ENCODE data around the gene SFT2D3. TPM values are rescaled to one million over a fixed set of nuclear protein-coding genes. Genes with fewer than 3 reads are reported as not detected.
A peak's percentile ranks its signal among the peaks of the same experiment; 100 is the strongest.

SFT2D3 gene
- total and polyA plus RNA-seq, 2 of the 13 experiments (the other 11 are each of a cell fraction or from before 2014, with no cell fraction given): 8.3 to 9.4 TPM

- TF ChIP-seq HIVEP1 (CRISPR knock-in tag; IDR thresholded peaks at IDR 0.05): no peak
- no peak for TF ChIP-seq FOXK2 (IDR thresholded peaks at IDR 0.05)
- no peak for TF ChIP-seq PREB (CRISPR knock-in tag; IDR thresholded peaks at IDR 0.05)
- TF ChIP-seq ZNF354B (CRISPR knock-in tag; IDR thresholded peaks at IDR 0.05): no peak
- no peak for TF ChIP-seq GATA4 (IDR thresholded peaks at IDR 0.05; ENCODE audit: borderline replicate concordance, low read depth)
- ChIA-PET CTCF (ENCODE audit: low intra/inter-chr PET ratio, low total read pairs) (no interaction called here), POLR2A (no interaction called here)
- 22% methylated on average over 8 of the region's 8 CpGs for WGBS (ENCODE audit: low lambda C conversion rate)
- intact Hi-C loops (cut with micrococcal nuclease; ENCODE audit: unreplicated experiment) (no loop called here), in situ Hi-C loops (cut with HindIII; ENCODE audit: extremely low pct_ligation_motif_present, low pct_unique_long_range_greater_than_20kb) (no loop called here)
- Histone ChIP-seq H4K20me1 (ENCODE audit: insufficient read depth, low read length) (no peaks in the 10 kb centered on the region), H2AFZ (ENCODE audit: low read length) (no peak overlapping the region), H3K4me1 (ENCODE audit: insufficient read depth, low read length) (peaks cover 6% of the 10 kb centered on the region; the same call in 1 of the 2 replicates), H3K27ac (ENCODE audit: extremely low read length, insufficient read depth, low read length) (no peak overlapping the region), H3K9me3 (ENCODE audit: low read length) (peaks cover 18% of the 10 kb centered on the region), H3K4me3 (replicated peaks in 1 of 3; ENCODE audit: insufficient read depth in 1 of 3, low read depth in 2 of 3, low read length in 3 of 3) (no peak overlapping the region), H3K9ac (ENCODE audit: insufficient read depth, low read depth, low read length) (no peak overlapping the region), H3K4me2 (ENCODE audit: low read depth, low read length) (no peak overlapping the region), H3K27me3 (ENCODE audit: control insufficient read depth in 1 of 2, insufficient read depth in 2 of 2, low read length in 2 of 2) (peaks cover 0 to 32% of the 10 kb centered on the region in 2 experiments; a peak in 4 of 5 replicates), H3K36me3 (replicated peaks in 1 of 2; ENCODE audit: control insufficient read depth in 1 of 2, insufficient read depth in 2 of 2, low read length in 2 of 2) (no peaks in the 10 kb centered on the region), H3K79me2 (ENCODE audit: insufficient read depth, low read length) (no peaks in the 10 kb centered on the region)
- ATAC-seq (no peak), FAIRE-seq (no peak), DNase-seq (ENCODE audit: low spot score) (no peak)
- BruUV-seq (replicated peaks): no TSS peak
Measured at GRCh38 chr2:127685410-127686080, 15.8 kb upstream of the SFT2D3 start.

- ChIA-PET POLR2A (no interaction called here), CTCF (ENCODE audit: low intra/inter-chr PET ratio, low total read pairs) (no interaction called here)
- peaks cover 6% of the 10 kb centered on the region; the same call in 1 of the 2 replicates for H3K4me1 ChIP-seq (ENCODE audit: insufficient read depth, low read length)
- H3K27me3 ChIP-seq (ENCODE audit: control insufficient read depth in 1 of 2, insufficient read depth in 2 of 2, low read length in 2 of 2): peaks cover 0 to 11% of the 10 kb centered on the region in 2 experiments; a peak in 4 of 5 replicates
- no peak overlapping the region for H3K9ac ChIP-seq (ENCODE audit: insufficient read depth, low read depth, low read length)
- H3K4me3 ChIP-seq (replicated peaks in 1 of 3; ENCODE audit: insufficient read depth in 1 of 3, low read depth in 2 of 3, low read length in 3 of 3): no peak overlapping the region
- H3K79me2 ChIP-seq (ENCODE audit: insufficient read depth, low read length): no peaks in the 10 kb centered on the region
- ATAC-seq (no peak), DNase-seq (ENCODE audit: low spot score) (no peak), FAIRE-seq (peak; percentile 49)
- no peak overlapping the region for H3K27ac ChIP-seq (ENCODE audit: extremely low read length, insufficient read depth, low read length)
- TF ChIP-seq ARNTL (CRISPR knock-in tag; IDR thresholded peaks at IDR 0.05): no peak
- TF ChIP-seq ZFP1 (CRISPR knock-in tag; IDR thresholded peaks at IDR 0.05): peak; percentile 78; the same call in 1 of the 2 replicates
- WGBS (ENCODE audit: low lambda C conversion rate): 2% methylated on average over 1 of the region's 1 CpG
- H3K36me3 ChIP-seq (replicated peaks in 1 of 2; ENCODE audit: control insufficient read depth in 1 of 2, insufficient read depth in 2 of 2, low read length in 2 of 2): no peaks in the 10 kb centered on the region
- no peak overlapping the region for H2AFZ ChIP-seq (ENCODE audit: low read length)
- in situ Hi-C loops (cut with HindIII; ENCODE audit: extremely low pct_ligation_motif_present, low pct_unique_long_range_greater_than_20kb) (no loop called here), intact Hi-C loops (cut with micrococcal nuclease; ENCODE audit: unreplicated experiment) (no loop called here)
- BruUV-seq (replicated peaks): no TSS peak
- peaks cover 32% of the 10 kb centered on the region for H3K9me3 ChIP-seq (ENCODE audit: low read length)
- no peaks in the 10 kb centered on the region for H4K20me1 ChIP-seq (ENCODE audit: insufficient read depth, low read length)
- no peak overlapping the region for H3K4me2 ChIP-seq (ENCODE audit: low read depth, low read length)
Measured at GRCh38 chr2:127688405-127688804, 12.9 kb upstream of the SFT2D3 start.

Data from HepG2 (cell line).